HUES6 (cell line): ENCODE data around the gene PPP1R14C.

ENCODE experiments used
- H3K27ac ChIP-seq: 2 replicates; pipeline ENCODE4 v1.7.0; 2013; ENCODE audit warnings: low read depth, mild to moderate bottlenecking, low read length, inconsistent platforms
- H3K27me3 ChIP-seq: 2 replicates; pipeline ENCODE4 v1.6.1; 2013; ENCODE audit warnings: low read length; ENCODE audit not compliant: control insufficient read depth, insufficient read depth
- H3K36me3 ChIP-seq: 2 replicates; pipeline ENCODE4 v1.6.1; 2013; ENCODE audit warnings: low read length; ENCODE audit not compliant: control insufficient read depth, insufficient read depth
- H3K4me1 ChIP-seq: 2 replicates; pipeline ENCODE4 v1.6.1; 2013; ENCODE audit warnings: low read length; ENCODE audit not compliant: control insufficient read depth, insufficient read depth
- H3K4me3 ChIP-seq: 2 replicates; pipeline ENCODE4 v1.5.1; 2013; ENCODE audit warnings: low read depth, low read length
- H3K9ac ChIP-seq: one replicate; pipeline ENCODE4 v1.6.1; 2013; ENCODE audit warnings: mild to moderate bottlenecking, low read length
- H3K9me3 ChIP-seq: 2 replicates; pipeline ENCODE4 v1.6.1; 2013; ENCODE audit warnings: low read depth, low read length; ENCODE audit not compliant: control insufficient read depth, insufficient read depth

The PPP1R14C gene

DNA sequence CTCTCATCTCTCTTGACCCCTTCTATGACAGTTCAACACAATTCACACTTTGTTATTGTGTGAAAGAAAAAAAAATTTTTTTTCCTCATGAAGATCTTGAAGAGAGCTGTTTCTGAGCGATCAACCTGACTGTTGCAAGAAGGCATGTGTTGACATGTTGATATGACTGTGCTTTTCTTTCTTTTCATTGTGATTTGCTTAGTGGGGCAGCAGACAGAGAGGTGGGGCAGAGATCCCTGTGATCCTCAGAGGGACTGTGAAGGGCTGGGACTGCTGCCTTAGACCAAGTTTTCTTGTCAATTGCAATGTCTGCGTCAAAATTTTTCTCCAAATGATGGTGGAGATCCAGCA is 155.2 kb downstream of the PPP1R14C start:
- Histone ChIP-seq H3K4me1 (peaks cover 5% of the 10 kb centered on the region; the same call in 1 of the 2 replicates), H3K9ac (no peak overlapping the region), H3K4me3 (no peak overlapping the region), H3K9me3 (peaks cover 30% of the 10 kb centered on the region), H3K27me3 (no peaks in the 10 kb centered on the region), H3K27ac (no peak overlapping the region), H3K36me3 (no peaks in the 10 kb centered on the region)

- Histone ChIP-seq H3K9me3 (peaks cover 30% of the 10 kb centered on the region), H3K4me1 (peaks cover 5% of the 10 kb centered on the region; the same call in 1 of the 2 replicates), H3K27ac (no peak overlapping the region), H3K4me3 (no peak overlapping the region), H3K9ac (no peak overlapping the region), H3K27me3 (no peaks in the 10 kb centered on the region), H3K36me3 (no peaks in the 10 kb centered on the region)
Measured at GRCh38 chr6:150298676-150299075, 155.8 kb downstream of the PPP1R14C start.
